Stomach (tissue), 4 donors: ENCODE data around the gene C1orf174.

ENCODE experiments used
- EP300 ChIP-seq: sonication (generic); formaldehyde crosslinking; IDR thresholded peaks from one replicate; pipeline ENCODE4 v1.6.1; 2017; ENCODE audit warnings: antibody characterized with exemption
- TF ChIP-seq, protein P1 (sequence below), 7 experiments: fragments of 450-650 bp in 4 of 7; fragments of 200-600 bp in 3 of 7; sonication (generic) in 3 of 7; IDR thresholded peaks; one replicate each; pipeline ENCODE4 v1.5.1; 2016 to 2019; ENCODE audit warnings: antibody characterized with exemption in 7 of 7, control low read depth in 2 of 7, mild to moderate bottlenecking in 1 of 7

DNA sequence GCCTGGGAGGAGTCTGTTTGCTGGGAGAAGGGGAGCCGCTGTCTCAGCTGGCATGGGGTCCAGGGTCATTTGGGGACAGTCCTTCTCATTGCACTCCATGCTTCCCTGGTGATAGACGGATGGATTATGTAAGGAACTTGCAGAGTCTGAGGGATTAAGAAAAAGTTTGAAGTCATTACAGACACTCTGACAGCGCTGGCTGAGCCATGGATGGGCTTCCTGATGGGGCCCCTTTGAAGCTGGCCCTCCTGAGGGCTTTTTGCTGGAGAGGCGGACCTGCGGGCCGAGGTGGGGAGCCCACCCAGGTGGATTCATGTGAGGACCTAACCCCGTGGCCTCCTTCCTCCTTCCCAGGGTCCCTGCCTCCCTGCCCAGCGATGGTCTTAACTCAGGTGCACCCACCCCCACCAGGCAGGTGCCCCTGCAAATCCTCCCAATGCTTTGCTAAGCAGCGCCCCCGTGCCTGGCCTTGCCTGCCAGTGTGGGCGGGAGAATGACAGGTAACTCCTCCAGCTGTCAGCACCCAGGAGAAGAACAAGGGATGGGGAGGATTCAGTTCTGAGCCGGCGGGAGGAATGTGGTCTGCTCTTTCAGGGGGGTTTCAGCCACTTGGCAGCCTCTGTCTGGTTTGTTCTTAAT, 24.2 kb upstream of the C1orf174 start:
- TF ChIP-seq, protein P1, sequence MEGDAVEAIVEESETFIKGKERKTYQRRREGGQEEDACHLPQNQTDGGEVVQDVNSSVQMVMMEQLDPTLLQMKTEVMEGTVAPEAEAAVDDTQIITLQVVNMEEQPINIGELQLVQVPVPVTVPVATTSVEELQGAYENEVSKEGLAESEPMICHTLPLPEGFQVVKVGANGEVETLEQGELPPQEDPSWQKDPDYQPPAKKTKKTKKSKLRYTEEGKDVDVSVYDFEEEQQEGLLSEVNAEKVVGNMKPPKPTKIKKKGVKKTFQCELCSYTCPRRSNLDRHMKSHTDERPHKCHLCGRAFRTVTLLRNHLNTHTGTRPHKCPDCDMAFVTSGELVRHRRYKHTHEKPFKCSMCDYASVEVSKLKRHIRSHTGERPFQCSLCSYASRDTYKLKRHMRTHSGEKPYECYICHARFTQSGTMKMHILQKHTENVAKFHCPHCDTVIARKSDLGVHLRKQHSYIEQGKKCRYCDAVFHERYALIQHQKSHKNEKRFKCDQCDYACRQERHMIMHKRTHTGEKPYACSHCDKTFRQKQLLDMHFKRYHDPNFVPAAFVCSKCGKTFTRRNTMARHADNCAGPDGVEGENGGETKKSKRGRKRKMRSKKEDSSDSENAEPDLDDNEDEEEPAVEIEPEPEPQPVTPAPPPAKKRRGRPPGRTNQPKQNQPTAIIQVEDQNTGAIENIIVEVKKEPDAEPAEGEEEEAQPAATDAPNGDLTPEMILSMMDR (IDR thresholded peaks at IDR 0.05), result no peak
- TF ChIP-seq EP300, result no peak
